Bone marrow (tissue), 2 donors: ENCODE measurements around the gene TYSND1.
A peak's percentile ranks its signal among the peaks of the same experiment; 100 is the strongest.
"Not testable (repeated sequence)": the region's sequence is repeated elsewhere in the genome, so short reads cannot be mapped to it uniquely, and the experiment has no call there.

Experiments
- DNase-seq, 2 donors: peaks; one replicate each; lab custom pipeline; 2025; lab: John Stamatoyannopoulos, UW

TYSND1 gene

GRCh38 chr10:70163448-70163847 is 16.9 kb upstream of the TYSND1 start:
- no peak for DNase-seq

GRCh38 chr10:70162892-70163201 is 16.3 kb upstream of the TYSND1 start:
- DNase-seq = no peak

- DNase-seq = no peak
Measured at GRCh38 chr10:70162151-70162891, 15.8 kb upstream of the TYSND1 start.

- DNase-seq = no peak
Measured at GRCh38 chr10:70160798-70161197, 14.3 kb upstream of the TYSND1 start.

DNA sequence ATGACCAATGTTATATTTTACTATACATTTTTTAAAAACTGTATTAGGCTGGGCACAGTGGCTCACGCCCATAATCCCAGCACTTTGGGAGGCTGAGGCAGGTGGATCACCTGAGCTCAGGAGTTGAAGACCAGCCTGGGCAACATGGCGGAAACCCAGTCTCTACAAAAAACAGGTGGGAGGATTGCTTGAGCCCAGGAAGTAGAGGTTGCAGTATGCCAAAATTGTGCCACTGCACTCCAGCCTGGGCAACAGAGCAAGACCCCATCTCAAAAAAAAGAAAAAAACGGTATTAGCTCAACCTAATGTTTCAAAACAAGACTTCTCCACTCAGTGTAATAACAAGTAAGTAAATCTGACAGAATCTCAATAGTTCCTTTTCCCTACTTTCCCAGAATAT is 12.9 kb upstream of the TYSND1 start:
- not testable (repeated sequence) for DNase-seq

GRCh38 chr10:70158113-70158512 is 11.6 kb upstream of the TYSND1 start:
- DNase-seq = no peak

- no peak for DNase-seq
Measured at GRCh38 chr10:70155255-70155838, 8.8 kb upstream of the TYSND1 start.

GRCh38 chr10:70148516-70148915 is 2.0 kb upstream of the TYSND1 start:
- DNase-seq = no peak

GRCh38 chr10:70147259-70147625 is 742 bp upstream of the TYSND1 start:
- no peak for DNase-seq

GRCh38 chr10:70145666-70146488 is 623 bp downstream of the TYSND1 start:
- peak in 1 of 2 donors; percentile 71 for DNase-seq

GRCh38 chr10:70145166-70145665 is 1.3 kb downstream of the TYSND1 start:
- no peak for DNase-seq

DNA sequence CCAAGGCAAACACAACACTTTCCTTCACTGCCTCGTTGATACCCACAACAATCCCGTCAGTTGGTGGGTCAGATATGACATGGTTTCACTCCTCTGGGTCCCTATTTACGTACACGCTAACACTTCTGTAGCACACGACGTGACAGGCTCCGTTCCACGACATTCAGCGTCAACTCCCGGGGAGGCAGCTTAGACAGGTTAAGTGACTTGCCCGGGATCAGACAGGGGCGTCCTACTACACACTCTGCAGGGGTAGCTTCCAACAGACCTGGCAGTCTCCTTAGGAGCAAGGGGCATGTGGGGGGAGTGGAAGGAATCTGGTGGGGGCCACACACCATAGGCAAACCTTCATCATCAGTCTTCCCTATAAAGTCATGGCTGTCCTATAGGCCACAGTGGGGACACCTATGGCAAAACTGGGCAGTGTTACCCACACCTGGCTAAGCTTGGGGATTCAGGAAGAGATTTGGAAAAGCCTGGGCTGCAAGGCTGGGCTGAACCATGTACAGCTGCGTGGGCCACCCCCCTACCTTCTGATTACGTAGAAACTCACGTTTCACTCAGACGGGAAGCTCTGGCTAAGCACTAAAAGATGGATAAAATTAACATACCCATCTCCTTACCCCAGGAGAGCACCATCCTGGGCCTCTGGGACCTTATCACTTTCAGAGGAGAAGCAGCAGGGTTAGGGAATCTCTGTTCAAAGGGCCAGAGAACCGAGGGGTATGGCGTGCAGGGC is 2.0 kb downstream of the TYSND1 start:
- no peak for DNase-seq

DNA sequence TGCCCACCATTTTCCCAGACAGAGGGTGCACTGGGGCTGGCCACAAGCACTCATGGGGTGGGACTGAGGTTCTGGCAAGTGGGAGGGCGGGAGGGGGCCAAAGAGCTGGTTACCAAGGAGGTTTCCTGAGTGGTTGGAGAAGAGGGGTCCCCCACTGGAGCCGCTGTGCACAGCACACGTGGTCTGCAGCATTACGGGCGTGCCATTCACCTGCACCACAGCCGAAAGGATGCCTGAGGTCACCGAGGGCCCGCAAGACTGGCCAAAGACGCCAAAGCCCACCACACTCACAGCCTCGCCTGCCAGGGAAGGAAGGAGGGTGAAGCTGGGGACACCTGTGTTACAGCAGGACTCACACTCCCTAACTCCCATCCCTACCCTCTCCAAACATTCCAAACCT is 3.9 kb downstream of the TYSND1 start:
- DNase-seq = no peak

GRCh38 chr10:70140297-70140696 is 6.2 kb downstream of the TYSND1 start:
- no peak for DNase-seq

- DNase-seq = no peak
Measured at GRCh38 chr10:70139997-70140250, 6.6 kb downstream of the TYSND1 start.

- DNase-seq = no peak
Measured at GRCh38 chr10:70139151-70139996, 7.1 kb downstream of the TYSND1 start.

- no peak for DNase-seq
Measured at GRCh38 chr10:70137927-70138883, 8.3 kb downstream of the TYSND1 start.

DNA sequence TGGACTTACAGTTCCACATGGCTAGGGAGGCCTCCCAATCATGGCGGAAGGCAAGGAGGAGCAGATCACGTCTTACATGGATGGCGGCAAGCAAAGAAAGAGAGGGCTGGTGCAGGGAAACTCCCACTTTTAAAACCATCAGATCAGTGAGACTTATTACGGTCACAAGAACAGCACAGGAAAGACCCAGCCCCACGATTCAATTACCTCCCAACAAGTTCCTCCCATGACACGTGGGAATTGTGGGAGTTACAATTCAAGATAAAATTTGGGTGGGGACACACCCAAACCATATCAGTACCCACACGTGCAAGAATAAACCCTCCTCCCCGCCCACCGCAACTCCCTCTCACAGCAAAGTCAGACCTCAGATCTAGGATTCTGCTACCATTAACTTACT is 9.4 kb downstream of the TYSND1 start:
- DNase-seq = no peak

DNA sequence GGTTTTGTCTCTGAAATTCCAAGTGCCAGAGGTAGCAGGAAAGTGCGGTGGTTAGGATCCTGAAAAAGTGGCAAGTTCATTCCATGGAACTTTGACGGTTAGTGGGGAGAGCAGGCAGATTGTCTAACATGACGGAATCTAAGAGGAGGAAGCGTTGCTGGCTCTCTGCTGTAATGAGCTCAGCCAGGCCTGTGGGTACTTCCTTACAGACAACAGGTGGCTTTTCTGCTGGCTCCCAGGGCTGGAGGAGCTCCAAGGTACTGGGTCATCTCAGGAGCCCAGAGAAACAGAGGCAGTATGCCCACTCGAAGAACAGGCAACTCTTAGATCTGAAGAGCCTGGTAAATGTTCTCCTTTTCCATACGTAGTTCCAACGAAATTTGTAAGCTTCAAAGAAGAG is 10.8 kb downstream of the TYSND1 start:
- DNase-seq = no peak

DNA sequence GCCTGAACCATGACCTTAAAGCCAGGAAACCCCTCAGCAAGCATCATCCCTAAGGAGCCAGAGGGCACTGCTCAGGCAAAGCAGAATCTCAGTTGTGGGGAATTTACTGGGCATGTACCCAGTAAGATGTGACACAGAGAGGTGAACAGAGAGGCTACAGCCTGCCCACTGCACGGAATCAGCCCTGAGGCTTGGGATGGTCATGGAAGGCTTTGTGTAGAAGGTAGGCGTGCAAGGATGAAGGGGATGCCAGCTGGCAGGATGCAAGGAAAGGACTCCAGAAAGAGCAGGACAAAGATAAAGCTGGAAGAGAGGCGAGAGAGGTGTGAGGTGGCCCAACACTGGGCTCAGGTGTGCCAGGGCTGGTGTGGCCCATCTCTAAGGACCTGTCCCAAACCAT is 11.5 kb downstream of the TYSND1 start:
- no peak for DNase-seq
